C4-2B (cell line): ENCODE measurements around the gene EVA1A.

Source experiments
- CTCF ChIP-seq: fragments of 450-650 bp; conservative IDR thresholded peaks from 2 replicates; pipeline ENCODE4 v1.5.1; 2017; ENCODE audit warnings: mild to moderate bottlenecking
- ZFX ChIP-seq: fragments of 450-650 bp; IDR thresholded peaks from 2 replicates; pipeline ENCODE4 v1.6.1; 2017

GRCh38 chr2:75456825-75457224 lies 103.9 kb downstream of the EVA1A start:
- TF ChIP-seq CTCF (no peak; the same call in 1 of the 2 replicates), ZFX (no peak)
